Heart left ventricle (tissue), 16 donors: ENCODE measurements around the gene MRTFA. TPM values are rescaled to one million over a fixed set of nuclear protein-coding genes. Genes with fewer than 3 reads are reported as not detected.

Experiments used
- ATAC-seq, 4 donors: fragments of 200-7000 bp; cut with Tn5 transposase; one replicate each; pipeline ENCODE4 v1.9.1; 2020 to 2022; ENCODE audit warnings: moderate library complexity in 4 of 4, mild to moderate bottlenecking in 3 of 4, moderate number of reproducible peaks in 1 of 4
- DNase-seq, 5 donors: peaks; one replicate each; pipeline ENCODE4 v3.0.0-alpha.2; 2020
- H3K27ac ChIP-seq, 12 donors: fragments of 200-600 bp; sonication (generic) in 4 of 12; one replicate each; pipeline versions ENCODE4 v1.5.0 to v1.8.0; 2016 to 2022; ENCODE audit warnings: mild to moderate bottlenecking in 2 of 12
- H3K27me3 ChIP-seq, 9 donors: fragments of 200-600 bp; sonication (generic) in 2 of 9; one replicate each; pipeline versions ENCODE4 v1.5.1 to v1.8.0; 2016 to 2022; ENCODE audit warnings: mild to moderate bottlenecking in 3 of 9
- H3K36me3 ChIP-seq, 9 donors: fragments of 200-600 bp; sonication (generic) in 2 of 9; one replicate each; pipeline versions ENCODE4 v1.5.0 to v1.8.0; 2018 to 2022; ENCODE audit warnings: mild to moderate bottlenecking in 2 of 9
- H3K4me1 ChIP-seq, 12 donors: fragments of 200-600 bp; sonication (generic) in 4 of 12; one replicate each; pipeline versions ENCODE4 v1.5.0 to v1.8.0; 2016 to 2022; ENCODE audit warnings: mild to moderate bottlenecking in 3 of 12
- H3K4me3 ChIP-seq, 12 donors: fragments of 200-600 bp; sonication (generic) in 4 of 12; one replicate each; pipeline versions ENCODE4 v1.5.0 to v1.8.0; 2017 to 2022; ENCODE audit warnings: mild to moderate bottlenecking in 9 of 12, moderate library complexity in 4 of 12
- H3K9me3 ChIP-seq, 12 donors: fragments of 200-600 bp; sonication (generic) in 4 of 12; one replicate each; pipeline versions ENCODE4 v1.5.0 to v1.8.0; 2016 to 2022; ENCODE audit warnings: mild to moderate bottlenecking in 1 of 12
- POLR2A ChIP-seq, 2 donors: fragments of 450-650 bp; IDR thresholded peaks; one replicate each; pipeline ENCODE4 v1.6.1; 2017; ENCODE audit warnings: antibody characterized with exemption in 2 of 2, mild to moderate bottlenecking in 2 of 2, moderate library complexity in 2 of 2
- WGBS, 4 donors: extraction: QIAGEN DNeasy Blood & Tissue Kit in 2 of 4; methylation state at CpG; one replicate each; pipeline versions ENCODE4 v1.1.5 to v1.1.7; 2013 to 2018; 5-methylcytosine and 5-hydroxymethylcytosine counted together
- intact Hi-C, 10 donors: fragments of 100-400 bp; cut with DNase I; formaldehyde crosslinking; loops; one replicate each; pipeline versions ENCODE4 v1.11.1 to v1.14.2; 2022
- polyA plus RNA-seq, 2 donors: library from polyadenylated mRNA; stranded (reverse); fragments of 200-250 nt; gene quantifications; one replicate each; pipeline ENCODE4 v1.2.3, GENCODE V29; 2013
- total RNA-seq, 9 donors: library from RNA; depleted of rRNA in 2 of 9; stranded (reverse); fragments of >200 nt in 2 of 9; fragmentation: NEBNext Ultra II Directional in 3 of 9; extraction: Animal tissue kit (Norgen Biotek cat#: 25700) in 3 of 9; gene quantifications; one replicate each; pipeline versions ENCODE4 v1.1.0 to v1.2.4, GENCODE V29; 2016 to 2023
- TF ChIP-seq, protein P1 (sequence below), 12 donors: fragments of 200-600 bp; sonication (generic) in 4 of 12; IDR thresholded peaks; one replicate each; pipeline versions ENCODE4 v1.5.0 to v1.8.0; 2018 to 2022; ENCODE audit warnings: antibody characterized with exemption in 12 of 12, mild to moderate bottlenecking in 5 of 12
- donor health status: ischemic (EF 13 %, LVEDD 7.1; RV severe dilation, severe dysfunction).
- donor health status: healthy with polysubstance abuse.
- donor health status: DM: no; HTN: yes; CAD: no.
- donor health status: DM: no; HTN: no; CAD: no.
- donor health status: ischemic (EF 25% LVEDD 6.9; RV normal size, moderate dysfunction).
- donor health status: ischemic (EF 25% LVEDD 5.7; RV mildly dilated, moderate dysfunction).
- donor health status: healthy.
- donor health status: DM: yes; HTN: yes; CAD: no.
- donor health status: ischemic (EF 35%, LVEDD 5.7; RV mildly dilated, moderate dysfunction).
- donor health status: nonischemic (EF 11% LVEDD 7.7; RV severe dilation, severe dysfunction).
- donor health status: DM: yes; HTN: yes; CAD: no.
- donor health status: PGD.
- donor health status: ischemic (EF 29% LVEDD 5.4; RV normal size, mild dysfunction).
- donor health status: nonischemic (EF 23%, LVEDD 6.1; RV moderate dilation, normal function).

MRTFA gene
- total and polyA plus RNA-seq, 11 donors = 14.0 to 52.6 (median 26.9) TPM

DNA sequence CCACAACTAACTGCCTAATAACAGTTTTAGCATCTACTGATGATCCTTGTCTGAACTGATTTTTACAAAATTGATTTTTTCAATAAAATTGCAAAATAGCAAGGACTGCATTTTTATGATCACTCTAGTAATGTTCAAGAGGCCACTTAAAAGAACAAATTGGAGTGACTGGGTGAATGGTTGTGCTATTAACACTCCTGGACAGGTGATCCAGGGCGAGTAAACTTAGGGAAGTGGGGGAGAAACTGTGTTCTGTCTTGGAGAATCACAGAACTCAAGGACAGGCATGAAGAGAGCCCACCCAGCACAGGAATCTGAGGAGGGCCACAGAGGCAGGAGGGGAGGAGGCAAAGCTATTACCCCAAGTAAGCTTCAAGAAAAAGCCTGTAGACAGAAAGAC is 190.3 kb downstream of the MRTFA start:
- H3K4me3 ChIP-seq = no peak overlapping the region
- 93 to 97% (median 95%) methylated on average over 1 of the region's 1 CpG for WGBS, 4 donors
- peaks cover 0 to 93% (median 27%) of the 10 kb centered on the region in 12 donors for H3K4me1 ChIP-seq
- no peak overlapping the region for H3K27ac ChIP-seq
- no peak for TF ChIP-seq POLR2A (IDR thresholded peaks at IDR 0.05)
- TF ChIP-seq, protein P1, sequence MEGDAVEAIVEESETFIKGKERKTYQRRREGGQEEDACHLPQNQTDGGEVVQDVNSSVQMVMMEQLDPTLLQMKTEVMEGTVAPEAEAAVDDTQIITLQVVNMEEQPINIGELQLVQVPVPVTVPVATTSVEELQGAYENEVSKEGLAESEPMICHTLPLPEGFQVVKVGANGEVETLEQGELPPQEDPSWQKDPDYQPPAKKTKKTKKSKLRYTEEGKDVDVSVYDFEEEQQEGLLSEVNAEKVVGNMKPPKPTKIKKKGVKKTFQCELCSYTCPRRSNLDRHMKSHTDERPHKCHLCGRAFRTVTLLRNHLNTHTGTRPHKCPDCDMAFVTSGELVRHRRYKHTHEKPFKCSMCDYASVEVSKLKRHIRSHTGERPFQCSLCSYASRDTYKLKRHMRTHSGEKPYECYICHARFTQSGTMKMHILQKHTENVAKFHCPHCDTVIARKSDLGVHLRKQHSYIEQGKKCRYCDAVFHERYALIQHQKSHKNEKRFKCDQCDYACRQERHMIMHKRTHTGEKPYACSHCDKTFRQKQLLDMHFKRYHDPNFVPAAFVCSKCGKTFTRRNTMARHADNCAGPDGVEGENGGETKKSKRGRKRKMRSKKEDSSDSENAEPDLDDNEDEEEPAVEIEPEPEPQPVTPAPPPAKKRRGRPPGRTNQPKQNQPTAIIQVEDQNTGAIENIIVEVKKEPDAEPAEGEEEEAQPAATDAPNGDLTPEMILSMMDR (IDR thresholded peaks at IDR 0.05) = no peak
- DNase-seq (no peak), ATAC-seq (no peak)
- peaks cover 0 to 6% (median 0%) of the 10 kb centered on the region in 12 donors for H3K9me3 ChIP-seq
- no peaks in the 10 kb centered on the region for H3K27me3 ChIP-seq
- peaks cover 0 to 8% (median 0%) of the 10 kb centered on the region in 9 donors for H3K36me3 ChIP-seq
- intact Hi-C loops = no loop called here

DNA sequence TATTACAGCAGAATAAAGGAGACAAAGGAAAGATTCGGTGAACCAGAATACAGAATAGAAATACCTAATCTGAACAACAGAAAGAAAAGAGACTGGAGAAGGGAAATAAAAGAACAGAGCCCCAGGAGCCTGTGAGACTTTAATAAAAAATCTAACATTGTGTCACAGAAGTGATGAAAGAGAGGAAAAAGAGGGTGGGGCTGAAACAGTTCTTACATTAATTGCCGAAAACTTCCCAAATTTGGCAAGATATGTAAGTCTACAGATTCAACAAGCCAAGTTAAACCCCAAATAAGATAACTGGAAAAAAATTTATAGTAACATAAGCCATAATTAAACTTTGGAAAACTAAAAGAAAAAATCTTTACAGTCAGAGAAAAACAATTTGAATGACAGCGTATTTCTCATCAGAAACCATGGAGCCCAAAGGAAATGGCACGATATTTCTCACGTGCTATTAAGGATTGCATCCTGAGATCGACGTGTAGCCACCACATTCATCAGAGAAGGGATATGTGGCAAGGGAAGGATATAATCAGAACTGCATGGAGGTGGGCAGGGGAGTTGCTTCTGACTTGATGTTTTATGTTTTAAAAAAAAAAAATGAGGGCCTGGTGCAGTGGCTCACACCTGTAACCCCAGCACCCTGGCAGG is 192.2 kb downstream of the MRTFA start:
- Histone ChIP-seq H3K4me1 (peaks cover 0 to 90% (median 16%) of the 10 kb centered on the region in 12 donors), H3K27me3 (no peaks in the 10 kb centered on the region), H3K36me3 (peaks cover 0 to 9% (median 0%) of the 10 kb centered on the region in 9 donors), H3K27ac (peak overlapping the region in 1 of 12 donors; percentile 66), H3K9me3 (peaks cover 0 to 6% (median 0%) of the 10 kb centered on the region in 12 donors), H3K4me3 (no peak overlapping the region)
- peak in 1 of 4 donors; percentile 33 for ATAC-seq
- intact Hi-C loops = loop anchor here in 2 of 10 donors (5.0 kb wide), 3 partner anchors 33 to 313 kb away; no protein-coding TSS in a partner anchor
- WGBS, 4 donors = 82 to 92% (median 91%) methylated on average over 7 of the region's 7 CpGs
- DNase-seq = no peak
- TF ChIP-seq, protein P1 (IDR thresholded peaks at IDR 0.05) = no peak
- TF ChIP-seq POLR2A (IDR thresholded peaks at IDR 0.05) = no peak

DNA sequence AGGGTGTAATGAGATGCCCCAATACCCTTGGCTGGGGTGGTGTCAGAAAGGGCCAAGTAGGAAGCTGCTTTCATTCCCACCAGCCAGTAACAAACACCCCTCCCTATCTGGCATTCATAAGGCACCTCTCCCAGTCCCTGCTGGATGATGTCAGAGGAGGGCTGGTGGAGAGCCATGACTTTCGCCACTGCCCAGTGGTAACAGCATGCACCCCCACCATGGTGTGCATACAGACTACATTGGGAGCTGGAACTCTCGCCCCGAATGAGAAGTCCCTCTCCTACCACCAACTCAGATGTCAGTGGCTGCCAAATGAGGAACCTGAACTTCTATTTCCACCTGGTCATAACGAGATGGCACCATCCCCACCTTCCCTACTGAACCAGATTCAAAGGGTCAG is 192.8 kb downstream of the MRTFA start:
- DNase-seq = peak in 1 of 5 donors; percentile 45
- peaks cover 0 to 9% (median 0%) of the 10 kb centered on the region in 9 donors for H3K36me3 ChIP-seq
- intact Hi-C loops = loop anchor here in 2 of 10 donors (5.0 kb wide), 3 partner anchors 34 to 314 kb away; no protein-coding TSS in a partner anchor

More for the DNA sequence above, 192.8 kb downstream of the MRTFA start:
- Histone ChIP-seq H3K27me3 (no peaks in the 10 kb centered on the region), H3K4me1 (peaks cover 0 to 89% (median 13%) of the 10 kb centered on the region in 12 donors), H3K4me3 (no peak overlapping the region), H3K9me3 (peaks cover 0 to 6% (median 0%) of the 10 kb centered on the region in 12 donors), H3K27ac (peak overlapping the region in 1 of 12 donors; percentile 66)
- WGBS, 4 donors = 72 to 90% (median 85%) methylated on average over 4 of the region's 4 CpGs
- peak; percentile 35 to 89 (median 64) for ATAC-seq
- TF ChIP-seq, protein P1 (IDR thresholded peaks at IDR 0.05) = no peak
- no peak for TF ChIP-seq POLR2A (IDR thresholded peaks at IDR 0.05)
